Panc1 (cell line): ENCODE results near the gene DVL3. TPM values are rescaled to one million over a fixed set of nuclear protein-coding genes. Genes with fewer than 3 reads are reported as not detected.

Source experiments
- ATAC-seq: fragments of 200-7000 bp; cut with Tn5 transposase; 2 replicates; pipeline ENCODE4 v1.9.1; 2020; ENCODE audit warnings: mild to moderate bottlenecking, moderate library complexity
- BruUV-seq: library from RNA; stranded (reverse); fragments of 400-500 nt; replicated peaks from 2 replicates; lab custom pipeline; 2021; lab: Mats Ljungman, UMichigan
- CTCF ChIA-PET: fragments of 300-600 bp; sonication (Branson Sonifier 250); formaldehyde crosslinking; loops from one replicate; lab custom pipeline; 2022; ENCODE audit warnings: antibody characterized with exemption; lab: Charles Lee
- POLR2A ChIA-PET: fragments of 300-600 bp; sonication (Branson Sonifier 250); formaldehyde crosslinking; loops from one replicate; lab custom pipeline; 2022; ENCODE audit warnings: antibody characterized with exemption; lab: Charles Lee
- DNase-seq: peaks from one replicate; pipeline ENCODE4 v3.0.0-alpha.2; 2010; ENCODE audit warnings: low read depth, low spot score
- H3K27ac ChIP-seq: 2 replicates; pipeline ENCODE4 v1.5.1; 2011; ENCODE audit warnings: mild to moderate bottlenecking, low read length, inconsistent platforms
- H3K27me3 ChIP-seq: fragments of 200-500 bp; sonication (Bioruptor generic); 2 replicates; pipeline ENCODE4 v1.6.0; 2014; ENCODE audit warnings: low read length, inconsistent platforms; ENCODE audit not compliant: control insufficient read depth, insufficient read depth
- H3K36me3 ChIP-seq: fragments of 200-500 bp; sonication (Bioruptor generic); 2 replicates; pipeline ENCODE4 v1.5.1; 2014; ENCODE audit warnings: inconsistent platforms, mild to moderate bottlenecking, low read length, moderate library complexity; ENCODE audit not compliant: control insufficient read depth, insufficient read depth
- H3K4me1 ChIP-seq: 2 replicates; pipeline ENCODE4 v1.5.1; 2011; ENCODE audit warnings: inconsistent platforms, mild to moderate bottlenecking, low read length, moderate library complexity; ENCODE audit not compliant: control insufficient read depth, insufficient read depth
- H3K4me3 ChIP-seq, 2 experiments: 2 replicates each; pipeline ENCODE4 v1.5.1; 2011 to 2012; ENCODE audit warnings: low read depth in 2 of 2, low read length in 2 of 2, mild to moderate bottlenecking in 2 of 2, inconsistent platforms in 1 of 2, moderate library complexity in 1 of 2
- H3K9me3 ChIP-seq: fragments of 200-500 bp; sonication (Bioruptor generic); 2 replicates; pipeline ENCODE4 v1.5.1; 2014; ENCODE audit warnings: low read depth, mild to moderate bottlenecking, inconsistent platforms, low read length, moderate library complexity; ENCODE audit not compliant: control insufficient read depth, insufficient read depth
- CTCF ChIP-seq: fragments of 450-650 bp; IDR thresholded peaks from 2 replicates; pipeline ENCODE4 v1.5.1; 2017; ENCODE audit warnings: mild to moderate bottlenecking
- POLR2AphosphoS5 ChIP-seq: IDR thresholded peaks from 2 replicates; pipeline ENCODE4 v1.6.1; 2012; ENCODE audit warnings: mild to moderate bottlenecking, low read depth, low read length, moderate library complexity
- REST ChIP-seq, 2 experiments: IDR thresholded peaks; 2 replicates each; pipeline ENCODE4 v1.6.1; 2011 to 2012; ENCODE audit warnings: low read depth in 2 of 2, control low read depth in 1 of 2, low read length in 1 of 2, mild to moderate bottlenecking in 1 of 2, moderate library complexity in 1 of 2; ENCODE audit not compliant: insufficient read depth in 1 of 2
- SIN3A ChIP-seq: IDR thresholded peaks from 2 replicates; pipeline ENCODE4 v1.6.1; 2012; ENCODE audit warnings: low read depth, mild to moderate bottlenecking, low read length, moderate library complexity, borderline replicate concordance; ENCODE audit not compliant: insufficient read depth
- TCF7L2 ChIP-seq: IDR thresholded peaks from 2 replicates; pipeline ENCODE4 v1.6.1; 2011; ENCODE audit warnings: mild to moderate bottlenecking, low read depth, low read length, inconsistent platforms
- in situ Hi-C: cut with HindIII; loops from 2 replicates; pipeline ENCODE4 v1.10.0; 2016; ENCODE audit warnings: low sequenced_read_pairs, low pct_unique_long_range_greater_than_20kb
- intact Hi-C: fragments of 100-400 bp; cut with micrococcal nuclease; formaldehyde crosslinking; loops from one replicate; pipeline ENCODE4 v1.10.0; 2022; ENCODE audit not compliant: unreplicated experiment
- total RNA-seq: library from RNA; stranded (reverse); gene quantifications from one replicate; pipeline ENCODE4 v1.2.1, GENCODE V29; 2021; ENCODE audit not compliant: unreplicated experiment

The DVL3 gene
- total RNA-seq, 1 experiment from 2014 or later, result 97.2 TPM

- no peak for ATAC-seq
- in situ Hi-C loops, result no loop called here
- no peak overlapping the region for H3K27ac ChIP-seq
- intact Hi-C loops, result loop anchor here (10.0 kb wide), 1 partner anchor 144 kb away; no protein-coding TSS in a partner anchor
- no peaks in the 10 kb centered on the region for H3K9me3 ChIP-seq
- BruUV-seq, result no TSS peak
- ChIA-PET CTCF (no interaction called here), POLR2A (no interaction called here)
- no peak for DNase-seq
- peaks cover 12% of the 10 kb centered on the region for H3K4me1 ChIP-seq
- no peak overlapping the region for H3K4me3 ChIP-seq
- H3K36me3 ChIP-seq, result peaks cover 25% of the 10 kb centered on the region
- no peaks in the 10 kb centered on the region for H3K27me3 ChIP-seq
- no peak for TF ChIP-seq POLR2AphosphoS5
- no peak for TF ChIP-seq TCF7L2
- TF ChIP-seq REST (IDR thresholded peaks at IDR 0.05; ENCODE audit: insufficient read depth in 1 of 2, low read depth in 2 of 2, low read length in 1 of 2), result no peak
- no peak for TF ChIP-seq CTCF
- no peak for TF ChIP-seq SIN3A
Measured at GRCh38 chr3:184140436-184140835, 14.7 kb upstream of the DVL3 start.

GRCh38 chr3:184142199-184142598, 13.0 kb upstream of the DVL3 start:
- ATAC-seq, result no peak
- intact Hi-C loops, result loop anchor here (10.0 kb wide), 1 partner anchor 143 kb away; no protein-coding TSS in a partner anchor
- TF ChIP-seq REST (IDR thresholded peaks at IDR 0.05; ENCODE audit: insufficient read depth in 1 of 2, low read depth in 2 of 2, low read length in 1 of 2), result no peak
- no peak for TF ChIP-seq TCF7L2
- no peak for TF ChIP-seq POLR2AphosphoS5
- no peak for TF ChIP-seq SIN3A
- no peak for TF ChIP-seq CTCF
- Histone ChIP-seq H3K4me3 (no peak overlapping the region), H3K9me3 (no peaks in the 10 kb centered on the region), H3K27ac (no peak overlapping the region), H3K27me3 (no peaks in the 10 kb centered on the region), H3K4me1 (peaks cover 1% of the 10 kb centered on the region), H3K36me3 (peaks cover 21% of the 10 kb centered on the region)
- ChIA-PET POLR2A (no interaction called here), CTCF (no interaction called here)
- no peak for DNase-seq
- no TSS peak for BruUV-seq
- in situ Hi-C loops, result no loop called here
